ENCODE results near the gene HYAL3.

GRCh38 chr3:50322386-50323091 is 23.3 kb upstream of the HYAL3 start, which contains the start of gene HYAL2:
- TF ChIP-seq CTCF (IDR thresholded peaks at IDR 0.05), result no peak
- TF ChIP-seq POLR2A (IDR thresholded peaks at IDR 0.05), result peak in 1 of 2 donors; percentile 46
